SU-DHL-6 (cell line): ENCODE data around the gene EMX1.

Source experiments
- CTCF ChIP-seq: fragments of 200-600 bp; sonication (generic); IDR thresholded peaks from one replicate; pipeline ENCODE4 v1.5.1; 2017; ENCODE audit warnings: antibody characterized with exemption, mild to moderate bottlenecking, low read length, moderate library complexity; ENCODE audit not compliant: insufficient read depth, poor library complexity, severe bottlenecking
- EZH2phosphoT487 ChIP-seq: fragments of 200-600 bp; sonication (generic), shearing (Covaris generic); conservative IDR thresholded peaks from 2 replicates; pipeline ENCODE4 v1.6.1; 2018; ENCODE audit warnings: mild to moderate bottlenecking, antibody characterized with exemption, low read length, moderate library complexity, mixed read lengths

GRCh38 chr2:72887032-72887739, 30.1 kb upstream of the EMX1 start, which contains the start of gene SPR:
- TF ChIP-seq CTCF (no peak), EZH2phosphoT487 (no peak)
